ENCODE results near the gene PARP8.

DNA sequence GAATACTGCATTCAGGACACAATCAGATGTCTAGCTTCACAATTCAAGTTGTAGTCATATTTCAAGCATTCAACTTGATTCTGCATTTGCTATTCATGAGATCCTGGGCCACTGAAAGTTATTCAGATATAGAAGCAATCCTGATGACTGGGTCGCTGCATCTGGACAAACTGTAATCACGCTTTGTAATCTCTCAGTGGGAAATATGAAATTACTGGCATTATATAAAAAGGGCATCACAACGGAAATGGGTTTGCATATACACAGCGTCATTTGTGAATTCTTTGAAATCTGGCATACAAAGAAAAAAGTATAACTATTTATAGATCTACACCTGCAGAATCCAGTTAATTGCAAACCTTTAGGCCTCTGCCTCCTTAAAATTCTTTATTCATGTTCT is 102.2 kb downstream of the PARP8 start:
- TF ChIP-seq, protein P1, sequence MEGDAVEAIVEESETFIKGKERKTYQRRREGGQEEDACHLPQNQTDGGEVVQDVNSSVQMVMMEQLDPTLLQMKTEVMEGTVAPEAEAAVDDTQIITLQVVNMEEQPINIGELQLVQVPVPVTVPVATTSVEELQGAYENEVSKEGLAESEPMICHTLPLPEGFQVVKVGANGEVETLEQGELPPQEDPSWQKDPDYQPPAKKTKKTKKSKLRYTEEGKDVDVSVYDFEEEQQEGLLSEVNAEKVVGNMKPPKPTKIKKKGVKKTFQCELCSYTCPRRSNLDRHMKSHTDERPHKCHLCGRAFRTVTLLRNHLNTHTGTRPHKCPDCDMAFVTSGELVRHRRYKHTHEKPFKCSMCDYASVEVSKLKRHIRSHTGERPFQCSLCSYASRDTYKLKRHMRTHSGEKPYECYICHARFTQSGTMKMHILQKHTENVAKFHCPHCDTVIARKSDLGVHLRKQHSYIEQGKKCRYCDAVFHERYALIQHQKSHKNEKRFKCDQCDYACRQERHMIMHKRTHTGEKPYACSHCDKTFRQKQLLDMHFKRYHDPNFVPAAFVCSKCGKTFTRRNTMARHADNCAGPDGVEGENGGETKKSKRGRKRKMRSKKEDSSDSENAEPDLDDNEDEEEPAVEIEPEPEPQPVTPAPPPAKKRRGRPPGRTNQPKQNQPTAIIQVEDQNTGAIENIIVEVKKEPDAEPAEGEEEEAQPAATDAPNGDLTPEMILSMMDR (IDR thresholded peaks at IDR 0.05; ENCODE audit: low read length): no peak
- TF ChIP-seq EZH2 (IDR thresholded peaks at IDR 0.05; ENCODE audit: borderline replicate concordance, low read length): no peak
